ENCODE results near the gene AHI1.

- TF ChIP-seq ZNF140 (tag by site-specific recombination; IDR thresholded peaks at IDR 0.05) (no peak), ZNF660 (tag by site-specific recombination; IDR thresholded peaks at IDR 0.05) (no peak), CTCF (tag by site-specific recombination; IDR thresholded peaks at IDR 0.05) (no peak), PRDM10 (tag by site-specific recombination; IDR thresholded peaks at IDR 0.05) (no peak), ZNF311 (tag by site-specific recombination; IDR thresholded peaks at IDR 0.05; ENCODE audit: borderline replicate concordance) (no peak), ZNF302 (tag by site-specific recombination; IDR thresholded peaks at IDR 0.05; ENCODE audit: low read depth) (no peak)
Observed at GRCh38 chr6:135479601-135480000, 17.9 kb downstream of the AHI1 start.

All from HEK293 (cell line).